H9 (cell line): ENCODE measurements around the gene RPL6. TPM values are rescaled to one million over a fixed set of nuclear protein-coding genes. Genes with fewer than 3 reads are reported as not detected.

Source experiments
- DNase-seq: peaks from one replicate; pipeline ENCODE4 v3.0.0-alpha.2; 2017
- H2AFZ ChIP-seq: one replicate; pipeline ENCODE4 v1.6.1; 2013; ENCODE audit warnings: mild to moderate bottlenecking, low read length, control low read depth, moderate library complexity
- H2AK5ac ChIP-seq: 2 replicates; pipeline ENCODE4 v1.6.1; 2013; ENCODE audit warnings: low read length, control low read depth, mixed read lengths; ENCODE audit not compliant: insufficient read length
- H2BK120ac ChIP-seq: one replicate; pipeline ENCODE4 v1.6.1; 2013; ENCODE audit warnings: low read depth, mild to moderate bottlenecking, low read length, control low read depth, inconsistent platforms; ENCODE audit not compliant: poor library complexity, severe bottlenecking
- H2BK12ac ChIP-seq: 2 replicates; pipeline ENCODE4 v1.6.1; 2013; ENCODE audit warnings: low read length, control low read depth, mixed read lengths, low read depth; ENCODE audit not compliant: insufficient read length
- H2BK15ac ChIP-seq: 2 replicates; pipeline ENCODE4 v1.6.1; 2013; ENCODE audit warnings: low read depth, low read length, control low read depth
- H2BK20ac ChIP-seq: one replicate; pipeline ENCODE4 v1.6.1; 2013; ENCODE audit warnings: low read depth, mild to moderate bottlenecking, low read length, control low read depth, inconsistent platforms; ENCODE audit not compliant: poor library complexity, severe bottlenecking
- H2BK5ac ChIP-seq: 2 replicates; pipeline ENCODE4 v1.6.1; 2013; ENCODE audit warnings: low read length, control low read depth, mixed read lengths; ENCODE audit not compliant: insufficient read length
- H3K14ac ChIP-seq: 2 replicates; pipeline ENCODE4 v1.6.1; 2013; ENCODE audit warnings: low read length, control low read depth; ENCODE audit not compliant: insufficient read depth
- H3K18ac ChIP-seq: 2 replicates; pipeline ENCODE4 v1.6.1; 2013; ENCODE audit warnings: low read depth, mild to moderate bottlenecking, mixed read lengths, low read length, control low read depth; ENCODE audit not compliant: insufficient read length
- H3K23ac ChIP-seq: 2 replicates; pipeline ENCODE4 v1.6.1; 2013; ENCODE audit warnings: low read length, control low read depth, mixed read lengths, low read depth; ENCODE audit not compliant: insufficient read length
- H3K23me2 ChIP-seq: 2 replicates; pipeline ENCODE4 v1.6.1; 2013; ENCODE audit warnings: low read depth, mild to moderate bottlenecking, mixed read lengths, low read length, control low read depth; ENCODE audit not compliant: insufficient read length, poor library complexity, severe bottlenecking
- H3K27ac ChIP-seq: 2 replicates; pipeline ENCODE4 v1.5.1; 2013; ENCODE audit warnings: low read length, control low read depth, mixed read lengths, low read depth; ENCODE audit not compliant: insufficient read length
- H3K27me3 ChIP-seq: 2 replicates; pipeline ENCODE4 v1.6.1; 2013; ENCODE audit warnings: low read length, control low read depth, inconsistent platforms; ENCODE audit not compliant: insufficient read depth
- H3K4ac ChIP-seq: 2 replicates; pipeline ENCODE4 v1.6.1; 2013; ENCODE audit warnings: low read depth, mild to moderate bottlenecking, control low read depth, inconsistent platforms, low read length, moderate library complexity
- H3K4me1 ChIP-seq: 2 replicates; pipeline ENCODE4 v1.6.1; 2013; ENCODE audit warnings: low read length, control low read depth, inconsistent platforms; ENCODE audit not compliant: insufficient read depth
- H3K4me2 ChIP-seq: 2 replicates; pipeline ENCODE4 v1.6.1; 2013; ENCODE audit warnings: low read length, control low read depth, mixed read lengths; ENCODE audit not compliant: insufficient read length, insufficient read depth
- H3K56ac ChIP-seq: 2 replicates; pipeline ENCODE4 v1.6.1; 2013; ENCODE audit warnings: low read depth, mild to moderate bottlenecking, mixed read lengths, low read length, control low read depth; ENCODE audit not compliant: insufficient read length
- H3K79me1 ChIP-seq: 2 replicates; pipeline ENCODE4 v1.6.1; 2013; ENCODE audit warnings: low read depth, mild to moderate bottlenecking, moderate library complexity, low read length, control low read depth, inconsistent platforms; ENCODE audit not compliant: insufficient read depth, poor library complexity, severe bottlenecking
- H3K79me2 ChIP-seq: 2 replicates; pipeline ENCODE4 v1.6.1; 2013; ENCODE audit warnings: low read length, control low read depth, inconsistent platforms; ENCODE audit not compliant: insufficient read depth
- H3K9ac ChIP-seq: 2 replicates; pipeline ENCODE4 v1.6.1; 2013; ENCODE audit warnings: low read length, control low read depth, mixed read lengths; ENCODE audit not compliant: insufficient read length; ENCODE audit errors: extremely low read depth
- H3K9me3 ChIP-seq: one replicate; pipeline ENCODE4 v1.6.1; 2013; ENCODE audit warnings: low read depth, low read length, inconsistent platforms; ENCODE audit not compliant: control insufficient read depth
- H3T11ph ChIP-seq: one replicate; pipeline ENCODE4 v1.6.1; 2013; ENCODE audit warnings: mild to moderate bottlenecking, low read length, control low read depth, inconsistent platforms
- H4K20me1 ChIP-seq: one replicate; pipeline ENCODE4 v1.6.1; 2013; ENCODE audit not compliant: control insufficient read depth, insufficient read length, insufficient read depth
- H4K5ac ChIP-seq: 2 replicates; pipeline ENCODE4 v1.6.1; 2013; ENCODE audit warnings: low read depth, mild to moderate bottlenecking, mixed read lengths, low read length, control low read depth; ENCODE audit not compliant: insufficient read length
- H4K8ac ChIP-seq: replicated peaks from 2 replicates; pipeline ENCODE4 v1.6.1; 2013; ENCODE audit warnings: low read length, control low read depth, mixed read lengths, low read depth; ENCODE audit not compliant: insufficient read length
- H4K91ac ChIP-seq: 2 replicates; pipeline ENCODE4 v1.6.1; 2013; ENCODE audit warnings: low read depth, mild to moderate bottlenecking, moderate library complexity, mixed read lengths, low read length, control low read depth; ENCODE audit not compliant: insufficient read length
- H3K27ac Mint-ChIP-seq, 3 experiments: 2 replicates in 2 of 3; 3 replicates in 1 of 3; pipeline ENCODE4 v1.8.0; 2020 to 2021; ENCODE audit warnings: mixed read lengths in 3 of 3, mild to moderate bottlenecking in 1 of 3, moderate library complexity in 1 of 3
- H3K27me3 Mint-ChIP-seq: 2 replicates; pipeline ENCODE4 v1.8.0; 2021; ENCODE audit warnings: low read depth, mild to moderate bottlenecking, moderate library complexity, mixed read lengths
- H3K36me3 Mint-ChIP-seq, 3 experiments: 2 replicates in 2 of 3; 3 replicates in 1 of 3; pipeline ENCODE4 v1.8.0; 2020 to 2021; ENCODE audit warnings: low read depth in 3 of 3, mixed read lengths in 3 of 3; ENCODE audit not compliant: insufficient read depth in 1 of 3
- H3K4me1 Mint-ChIP-seq, 2 experiments: 2 replicates each; pipeline ENCODE4 v1.8.0; 2020; ENCODE audit warnings: mixed read lengths in 2 of 2
- H3K4me3 Mint-ChIP-seq, 2 experiments: 2 replicates in 1 of 2; 3 replicates in 1 of 2; pipeline ENCODE4 v1.8.0; 2020 to 2021; ENCODE audit warnings: mild to moderate bottlenecking in 2 of 2, mixed read lengths in 2 of 2, moderate library complexity in 1 of 2
- H3K9me3 Mint-ChIP-seq, 2 experiments: 2 replicates in 1 of 2; 3 replicates in 1 of 2; pipeline ENCODE4 v1.8.0; 2020; ENCODE audit warnings: mild to moderate bottlenecking in 2 of 2, mixed read lengths in 2 of 2, moderate library complexity in 1 of 2
- CTCF ChIP-seq: fragments of 200-600 bp; sonication (generic); conservative IDR thresholded peaks from 3 replicates; pipeline ENCODE4 v1.8.0; 2021; ENCODE audit warnings: antibody characterized with exemption, mild to moderate bottlenecking
- WGBS: extraction: QIAGEN DNeasy Blood & Tissue Kit; methylation state at CpG from one replicate; pipeline ENCODE4 v1.1.7; 2013; ENCODE audit warnings: missing lambda C conversion rate, low lambda C conversion rate, mixed read lengths; ENCODE audit not compliant: insufficient read length; ENCODE audit errors: extremely low coverage; 5-methylcytosine and 5-hydroxymethylcytosine counted together
- total RNA-seq: library from RNA; stranded (reverse); gene quantifications from 2 replicates; pipeline ENCODE4 v1.2.1, GENCODE V29; 2021

RPL6 gene
- total RNA-seq, 1 experiment from 2014 or later: 1,921 TPM

DNA sequence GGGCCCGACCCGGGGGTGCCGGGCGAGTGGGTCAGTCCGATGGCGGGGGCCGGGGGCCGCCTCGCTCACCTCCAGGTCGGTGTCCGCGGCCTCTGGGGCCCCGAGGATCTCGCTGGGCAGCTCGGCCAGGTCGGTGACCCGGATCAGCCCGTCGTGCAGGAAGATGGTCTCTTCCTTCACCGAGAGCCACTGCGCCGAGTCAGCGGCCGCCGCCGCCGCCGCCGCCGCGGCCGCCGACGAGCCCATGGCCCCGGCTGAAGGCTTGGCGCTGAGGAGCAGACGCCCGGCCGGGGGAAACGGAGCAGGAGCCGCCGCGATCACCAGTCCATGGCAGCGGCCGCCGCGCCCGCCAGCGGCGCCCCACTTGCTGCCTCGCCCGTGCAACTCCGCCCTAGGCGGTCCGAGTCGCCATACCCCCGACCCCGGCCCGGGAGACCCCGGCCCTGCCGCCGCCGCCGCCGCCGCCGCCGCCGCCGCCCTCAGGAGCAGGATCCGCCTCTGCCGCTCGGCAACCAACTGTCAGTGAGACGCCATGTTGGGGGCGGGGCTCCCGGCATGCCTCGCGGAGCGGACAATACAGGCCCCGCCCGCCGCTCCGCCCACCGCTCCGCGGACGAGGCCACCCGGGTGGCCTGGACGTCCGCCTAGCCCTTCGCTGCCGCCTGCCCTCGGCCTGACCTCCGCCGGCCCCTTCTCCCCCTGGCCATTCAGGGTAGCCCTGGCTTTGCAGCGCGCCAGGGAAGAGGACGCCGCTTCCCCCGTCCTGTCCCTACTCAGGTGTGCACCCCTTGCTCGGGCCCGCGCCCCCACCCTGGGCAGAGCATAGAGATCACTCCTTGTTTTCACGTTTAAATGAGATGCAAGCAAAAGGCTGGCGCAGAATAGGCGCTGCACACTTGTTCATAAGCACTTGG is 27.3 kb downstream of the RPL6 start, which contains the start of gene HECTD4:
HECTD4 (minus strand) TSS at position 549 of the 914 bp plus-strand sequence; CDS start at position 246, 303 bp downstream.
- Histone ChIP-seq H3K4ac (no peak within 1 kb of the TSS), H2AFZ (peak within 1 kb of the TSS; percentile 23), H2BK12ac (no peak within 1 kb of the TSS), H3K27ac (no peak within 1 kb of the TSS), H3K23ac (no peak within 1 kb of the TSS), H2AK5ac (no peak within 1 kb of the TSS), H3K56ac (no peak within 1 kb of the TSS), H3T11ph (no peak within 1 kb of the TSS), H4K5ac (no peak within 1 kb of the TSS), H4K8ac (no peak within 1 kb of the TSS), H3K18ac (no peak within 1 kb of the TSS), H4K20me1 (no peaks in the 10 kb centered on the region), H2BK120ac (no peak within 1 kb of the TSS), H2BK20ac (no peak within 1 kb of the TSS), H3K4me2 (peak within 1 kb of the TSS; percentile 78), H3K14ac (no peak within 1 kb of the TSS), H3K79me1 (peaks cover 2% of the 10 kb centered on the region), H3K23me2 (no peaks in the 10 kb centered on the region), H3K9me3 (no peaks in the 10 kb centered on the region), H2BK15ac (no peak within 1 kb of the TSS), H3K27me3 (no peaks in the 10 kb centered on the region), H4K91ac (no peak within 1 kb of the TSS), H3K4me1 (no peaks in the 10 kb centered on the region), H3K9ac (peak within 1 kb of the TSS; percentile 42), H2BK5ac (no peak within 1 kb of the TSS), H3K79me2 (peaks cover 7% of the 10 kb centered on the region; the same call in 1 of the 2 replicates)
- peak; percentile 97 for DNase-seq
- Mint-ChIP-seq H3K27me3 (no peaks in the 10 kb centered on the region; the same call in 1 of the 2 replicates), H3K9me3 (no peaks in the 10 kb centered on the region), H3K36me3 (peaks cover 0 to 2% (median 0%) of the 10 kb centered on the region in 3 experiments; a peak in 3 of 7 replicates), H3K4me3 (peak within 1 kb of the TSS; percentile 95 to 99), H3K27ac (peak within 1 kb of the TSS in 2 of 3 experiments; percentile 88 to 94; a peak in 5 of 7 replicates), H3K4me1 (peaks cover 17 to 21% of the 10 kb centered on the region in 2 experiments)
- no peak for TF ChIP-seq CTCF
- no CpG with 5 or more reads among the region's 106 CpGs for WGBS
